Measurements from ENCODE around the gene SETMAR. TPM values are rescaled to one million over a fixed set of nuclear protein-coding genes. Genes with fewer than 3 reads are reported as not detected.

The SETMAR gene
- total RNA-seq (16.0 TPM), polyA plus RNA-seq (ENCODE audit: insufficient read depth, low read depth, low replicate concordance) (21.4 TPM)
- long read RNA-seq, donor 1, partial matches to known transcripts: 0 of 15 reads
- long read RNA-seq, donor 1, other reads (novel, unspliced or antisense): 13 of 15 reads
- long read RNA-seq, donor 2, partial matches to known transcripts: 0 of 5 reads
- long read RNA-seq, donor 2, other reads (novel, unspliced or antisense): 0 of 5 reads
- long read RNA-seq, donor 3, partial matches to known transcripts: 5 of 19 reads
- long read RNA-seq, donor 3, other reads (novel, unspliced or antisense): 13 of 19 reads
- long read RNA-seq, donor 4, partial matches to known transcripts: 0 of 3 reads
- long read RNA-seq, donor 4, other reads (novel, unspliced or antisense): 0 of 3 reads
- long read RNA-seq, donor 5: 0 reads
- long read RNA-seq, donor 6, partial matches to known transcripts: 0 of 1 reads
- long read RNA-seq, donor 6, other reads (novel, unspliced or antisense): 0 of 1 reads
- long read RNA-seq, donor 7, partial matches to known transcripts: 0 of 4 reads
- long read RNA-seq, donor 7, other reads (novel, unspliced or antisense): 4 of 4 reads
- long read RNA-seq, donor 8, partial matches to known transcripts: 0 of 1 reads
- long read RNA-seq, donor 8, other reads (novel, unspliced or antisense): 0 of 1 reads
- long read RNA-seq, donor 9, partial matches to known transcripts: 0 of 1 reads
- long read RNA-seq, donor 9, other reads (novel, unspliced or antisense): 0 of 1 reads
- long read RNA-seq, donor 10, partial matches to known transcripts: 0 of 1 reads
- long read RNA-seq, donor 10, other reads (novel, unspliced or antisense): 0 of 1 reads

DNA sequence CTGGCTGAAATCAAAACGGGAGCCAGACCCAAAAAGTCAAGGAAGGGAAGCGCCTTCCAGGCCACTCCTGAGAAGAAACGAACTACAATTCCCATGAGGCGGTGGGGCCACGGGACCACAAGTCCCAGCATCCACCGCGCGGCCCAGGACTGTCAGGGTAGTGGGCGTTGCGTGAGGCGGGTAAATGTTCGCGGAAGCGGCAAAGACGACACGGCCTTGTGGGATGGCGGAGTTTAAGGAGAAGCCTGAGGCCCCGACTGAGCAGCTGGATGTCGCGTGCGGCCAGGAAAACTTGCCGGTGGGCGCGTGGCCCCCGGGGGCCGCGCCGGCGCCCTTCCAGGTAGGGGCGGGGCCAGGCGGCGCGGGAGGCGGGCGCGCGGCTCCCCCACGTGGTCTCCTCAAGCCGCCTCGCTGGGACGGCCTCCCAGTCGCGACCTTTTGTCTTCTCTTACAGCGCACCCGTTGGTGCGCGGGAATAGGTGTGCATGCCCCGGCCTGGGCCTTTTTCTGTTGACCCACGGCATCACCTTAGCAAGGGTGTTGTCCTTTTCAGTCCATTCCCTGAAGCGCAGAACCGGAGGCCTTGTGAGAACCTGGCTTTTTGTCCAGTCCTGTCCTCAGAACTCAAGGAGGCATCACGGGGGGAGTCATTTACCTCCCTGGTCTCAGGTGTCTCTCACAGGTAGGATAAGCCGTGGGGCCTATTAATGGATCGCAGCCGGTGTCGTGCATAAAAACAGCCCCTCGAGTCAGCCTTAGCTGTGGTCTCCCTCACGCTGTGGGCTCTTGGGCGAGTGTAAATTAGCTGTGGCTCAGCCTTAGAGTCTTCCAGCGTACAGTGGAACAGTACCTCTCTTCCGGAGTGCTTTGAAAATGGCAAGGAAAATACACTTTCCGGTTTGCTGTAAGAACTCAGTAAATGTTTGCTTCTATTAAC is at the start of gene SETMAR:
SETMAR (plus strand) TSS at position 183 of the 937 bp plus-strand sequence; CDS start at position 185, 2 bp downstream.
- peak within 1 kb of the TSS; percentile 73 to 99 (median 97) for H3K4me3 ChIP-seq (ENCODE audit: low read length in 3 of 3)
- peaks cover 0 to 4% (median 0%) of the 10 kb centered on the region in 3 donors for H3K4me1 ChIP-seq (ENCODE audit: control insufficient read depth in 2 of 3, insufficient read depth in 2 of 3, low read depth in 1 of 3, low read length in 3 of 3)
- H3K9me3 ChIP-seq (ENCODE audit: control insufficient read depth in 2 of 3, insufficient read depth in 1 of 3, low read length in 3 of 3): no peaks in the 10 kb centered on the region
- peak within 1 kb of the TSS; percentile 93 to 97 for H3K27ac ChIP-seq (ENCODE audit: low read depth in 2 of 2, low read length in 2 of 2)
- H3K27me3 ChIP-seq (ENCODE audit: control insufficient read depth, insufficient read depth, low read length): no peaks in the 10 kb centered on the region
- no peaks in the 10 kb centered on the region for H3K36me3 ChIP-seq (ENCODE audit: control insufficient read depth in 2 of 3, insufficient read depth in 3 of 3, low read length in 3 of 3)
- DNase-seq: peak; percentile 92 to 97 (median 96)
- intact Hi-C loops (cut with DNase I): no loop called here
- peak within 1 kb of the TSS; percentile 66 to 93 (median 72) for H3K9ac ChIP-seq (ENCODE audit: low read length in 3 of 3)
- no peak for FAIRE-seq
- TF ChIP-seq, protein P1, sequence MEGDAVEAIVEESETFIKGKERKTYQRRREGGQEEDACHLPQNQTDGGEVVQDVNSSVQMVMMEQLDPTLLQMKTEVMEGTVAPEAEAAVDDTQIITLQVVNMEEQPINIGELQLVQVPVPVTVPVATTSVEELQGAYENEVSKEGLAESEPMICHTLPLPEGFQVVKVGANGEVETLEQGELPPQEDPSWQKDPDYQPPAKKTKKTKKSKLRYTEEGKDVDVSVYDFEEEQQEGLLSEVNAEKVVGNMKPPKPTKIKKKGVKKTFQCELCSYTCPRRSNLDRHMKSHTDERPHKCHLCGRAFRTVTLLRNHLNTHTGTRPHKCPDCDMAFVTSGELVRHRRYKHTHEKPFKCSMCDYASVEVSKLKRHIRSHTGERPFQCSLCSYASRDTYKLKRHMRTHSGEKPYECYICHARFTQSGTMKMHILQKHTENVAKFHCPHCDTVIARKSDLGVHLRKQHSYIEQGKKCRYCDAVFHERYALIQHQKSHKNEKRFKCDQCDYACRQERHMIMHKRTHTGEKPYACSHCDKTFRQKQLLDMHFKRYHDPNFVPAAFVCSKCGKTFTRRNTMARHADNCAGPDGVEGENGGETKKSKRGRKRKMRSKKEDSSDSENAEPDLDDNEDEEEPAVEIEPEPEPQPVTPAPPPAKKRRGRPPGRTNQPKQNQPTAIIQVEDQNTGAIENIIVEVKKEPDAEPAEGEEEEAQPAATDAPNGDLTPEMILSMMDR (IDR thresholded peaks at IDR 0.05; ENCODE audit: borderline replicate concordance, extremely low read depth, insufficient read depth): no peak

DNA sequence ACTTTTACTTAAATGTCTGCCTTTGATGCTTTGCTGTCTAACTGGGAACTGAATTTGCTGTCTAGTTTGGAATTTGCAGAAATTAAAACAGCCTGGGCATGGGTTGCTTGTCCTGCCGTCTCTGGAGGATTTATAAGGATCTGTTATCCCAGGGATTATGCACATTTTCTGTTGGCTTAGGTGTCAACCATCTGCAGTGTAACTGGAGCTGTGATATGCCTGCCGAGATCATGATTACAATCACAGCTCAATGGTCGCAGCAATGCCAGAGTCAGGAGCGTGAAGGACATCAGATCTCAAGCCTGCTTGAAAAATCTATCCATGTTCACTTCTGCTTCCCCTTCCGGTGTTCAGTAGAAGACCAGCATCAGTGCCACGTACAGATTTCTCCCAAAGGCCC is 41.8 kb upstream of the SETMAR start:
- TF ChIP-seq, protein P1 (IDR thresholded peaks at IDR 0.05; ENCODE audit: borderline replicate concordance, extremely low read depth, insufficient read depth): no peak
- DNase-seq: peak in 3 of 5 donors; percentile 35 to 41 (median 40)

DNA sequence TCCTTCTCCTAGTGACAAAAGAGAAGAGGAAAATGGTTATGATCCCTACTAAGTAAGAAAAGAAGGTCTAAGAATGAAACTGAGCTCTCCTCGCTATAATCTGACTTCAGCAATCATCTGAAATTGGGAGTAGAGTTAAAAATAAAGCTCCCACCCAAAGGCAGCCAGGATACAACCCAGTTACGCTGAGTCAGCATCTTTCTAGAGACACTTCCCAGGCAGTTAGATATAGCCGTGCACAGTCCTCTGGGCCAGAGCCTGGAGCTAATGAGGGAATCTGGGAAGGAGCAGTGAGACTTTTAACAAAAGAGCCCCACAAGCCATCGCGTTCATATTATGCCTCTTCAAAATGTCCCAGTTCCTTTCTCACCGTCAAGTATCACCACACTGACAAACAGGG is 39.1 kb upstream of the SETMAR start:
- TF ChIP-seq, protein P1 (IDR thresholded peaks at IDR 0.05; ENCODE audit: borderline replicate concordance, extremely low read depth, insufficient read depth): no peak
- H3K27me3 ChIP-seq (ENCODE audit: control insufficient read depth, insufficient read depth, low read length): no peaks in the 10 kb centered on the region
- H3K9me3 ChIP-seq (ENCODE audit: control insufficient read depth in 2 of 3, insufficient read depth in 1 of 3, low read length in 3 of 3): no peaks in the 10 kb centered on the region
- no peak overlapping the region for H3K4me3 ChIP-seq (ENCODE audit: low read length in 3 of 3)
- FAIRE-seq (no peak), DNase-seq (no peak)
- no peaks in the 10 kb centered on the region for H3K36me3 ChIP-seq (ENCODE audit: control insufficient read depth in 2 of 3, insufficient read depth in 3 of 3, low read length in 3 of 3)
- no peak overlapping the region for H3K27ac ChIP-seq (ENCODE audit: low read depth in 2 of 2, low read length in 2 of 2)
- no peaks in the 10 kb centered on the region for H3K4me1 ChIP-seq (ENCODE audit: control insufficient read depth in 2 of 3, insufficient read depth in 2 of 3, low read depth in 1 of 3, low read length in 3 of 3)
- intact Hi-C loops (cut with DNase I): no loop called here
- H3K9ac ChIP-seq (ENCODE audit: low read length in 3 of 3): no peak overlapping the region

More for the DNA sequence above, 41.8 kb upstream of the SETMAR start:
- no peak overlapping the region for H3K27ac ChIP-seq (ENCODE audit: low read depth in 2 of 2, low read length in 2 of 2)
- H3K4me3 ChIP-seq (ENCODE audit: low read length in 3 of 3): no peak overlapping the region
- no peak overlapping the region for H3K9ac ChIP-seq (ENCODE audit: low read length in 3 of 3)
- H3K9me3 ChIP-seq (ENCODE audit: control insufficient read depth in 2 of 3, insufficient read depth in 1 of 3, low read length in 3 of 3): no peaks in the 10 kb centered on the region
- intact Hi-C loops (cut with DNase I): no loop called here
- FAIRE-seq: no peak
- H3K4me1 ChIP-seq (ENCODE audit: control insufficient read depth in 2 of 3, insufficient read depth in 2 of 3, low read depth in 1 of 3, low read length in 3 of 3): no peaks in the 10 kb centered on the region
- no peaks in the 10 kb centered on the region for H3K36me3 ChIP-seq (ENCODE audit: control insufficient read depth in 2 of 3, insufficient read depth in 3 of 3, low read length in 3 of 3)
- no peaks in the 10 kb centered on the region for H3K27me3 ChIP-seq (ENCODE audit: control insufficient read depth, insufficient read depth, low read length)

Measured in kidney (tissue), 22 donors.